KBM-7 (cell line): ENCODE measurements around the gene PGF.

Experiments used
- DNase-seq: peaks from one replicate; pipeline ENCODE4 v3.0.0-alpha.2; 2015
- in situ Hi-C: fragments of 300-500 bp; cut with MboI; formaldehyde crosslinking; loops from 2 replicates; pipeline ENCODE4 v1.14.3; 2020; ENCODE audit warnings: low sequenced_read_pairs, low pct_unique_long_range_greater_than_20kb, mixed read lengths

PGF gene

DNA sequence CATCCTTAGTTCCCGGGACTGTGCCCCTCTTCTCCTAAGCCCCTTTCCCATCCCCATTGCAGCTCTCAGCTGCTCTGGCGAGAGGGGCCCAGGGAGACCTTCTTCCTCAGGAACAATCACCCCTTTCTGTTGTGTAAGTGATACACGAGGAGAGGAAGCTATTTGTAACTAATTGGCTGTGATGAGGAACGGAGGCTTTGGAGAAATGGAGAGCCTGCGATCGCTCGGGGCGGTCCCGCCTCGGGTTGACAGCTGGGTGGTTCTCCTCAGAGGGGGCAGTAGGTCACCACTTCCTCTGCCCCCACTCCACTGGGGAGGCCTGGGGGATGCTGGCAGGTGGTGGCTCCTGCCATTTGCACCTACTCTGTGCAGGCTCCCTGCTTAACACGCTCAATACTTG is 6.6 kb upstream of the PGF start:
- in situ Hi-C loops, result no loop called here
- no peak for DNase-seq

DNA sequence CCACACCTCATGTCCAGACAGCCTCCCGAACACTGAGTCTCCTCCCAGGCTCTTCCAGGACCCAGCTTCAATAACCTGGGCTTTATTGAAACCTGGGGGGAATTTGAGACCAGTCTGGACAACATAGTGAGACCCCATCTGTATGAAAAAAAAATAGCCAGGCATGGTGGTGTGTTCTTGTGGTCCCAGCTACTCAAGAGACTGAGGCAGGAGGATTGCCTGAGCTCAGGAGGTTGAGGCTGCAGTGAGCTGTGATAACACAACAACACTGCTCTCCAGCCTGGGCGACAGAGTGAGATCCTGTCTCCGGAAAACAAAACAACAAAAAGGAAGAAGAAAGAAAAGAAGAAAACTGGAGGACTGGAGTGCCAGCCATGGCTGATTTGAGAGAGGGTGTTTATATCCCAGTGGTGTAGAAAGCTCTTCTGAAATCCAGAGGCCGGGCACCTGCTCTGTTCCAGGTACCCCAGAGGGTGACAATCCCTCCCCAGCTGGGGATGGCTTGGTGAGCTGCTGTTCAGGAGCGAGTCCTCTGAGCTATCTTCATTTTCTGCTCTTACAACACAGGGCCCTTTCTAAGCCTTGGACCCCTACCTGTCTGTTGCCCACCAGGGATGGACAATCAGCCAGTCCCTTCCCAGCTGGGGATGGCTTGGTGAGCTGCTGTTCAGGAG is 6.0 kb upstream of the PGF start:
- no peak for DNase-seq
- in situ Hi-C loops, result no loop called here

DNA sequence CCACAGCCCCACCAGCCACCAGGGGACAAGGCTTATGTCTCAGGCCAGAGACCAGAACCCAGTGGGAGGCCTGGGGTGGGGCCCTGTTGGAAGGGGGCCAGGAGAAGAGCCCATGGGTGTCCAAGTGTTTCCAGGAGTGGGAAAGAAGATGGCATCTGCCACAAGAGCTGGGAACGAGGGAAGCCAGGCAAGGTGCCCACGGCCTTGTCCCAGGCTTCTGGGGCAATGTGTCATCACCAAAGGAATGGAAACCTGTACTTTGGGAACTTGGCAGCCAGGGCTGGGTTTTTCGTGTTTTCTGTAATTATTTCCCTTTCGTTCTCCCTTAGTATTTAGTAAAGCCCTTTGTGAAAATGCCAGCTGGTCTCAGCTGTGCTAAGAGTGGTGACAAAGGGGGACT is 5.3 kb upstream of the PGF start:
- DNase-seq, result no peak
- in situ Hi-C loops, result no loop called here

DNA sequence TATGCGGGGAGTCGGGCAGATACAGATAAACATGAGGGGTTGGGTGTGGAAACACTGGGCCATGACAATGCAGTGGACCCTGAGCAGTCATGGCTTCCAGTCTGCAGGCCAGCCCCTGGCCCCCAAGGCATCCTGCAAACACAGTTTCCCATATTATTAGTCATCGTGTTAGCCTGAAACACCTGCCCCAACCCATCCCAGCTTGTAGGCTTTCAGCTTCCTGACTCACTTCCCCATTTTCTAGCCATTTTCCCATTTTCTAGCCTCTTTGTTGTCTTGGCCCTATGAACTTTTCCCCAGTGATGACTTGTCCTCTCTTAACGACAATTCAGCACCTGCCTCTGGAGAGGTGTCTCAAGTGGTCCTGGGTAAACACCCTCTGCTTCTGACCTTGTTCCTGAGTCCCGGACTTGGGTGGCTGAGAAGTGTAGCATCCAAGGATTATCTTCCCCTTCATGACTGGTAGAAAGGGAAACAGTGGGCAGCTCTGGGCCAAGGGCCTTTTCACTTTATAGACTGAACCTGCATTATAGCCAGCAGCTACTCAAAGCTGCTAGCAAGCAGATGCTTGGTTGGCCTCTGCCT is 4.3 kb upstream of the PGF start:
- DNase-seq, result no peak
- in situ Hi-C loops, result no loop called here

DNA sequence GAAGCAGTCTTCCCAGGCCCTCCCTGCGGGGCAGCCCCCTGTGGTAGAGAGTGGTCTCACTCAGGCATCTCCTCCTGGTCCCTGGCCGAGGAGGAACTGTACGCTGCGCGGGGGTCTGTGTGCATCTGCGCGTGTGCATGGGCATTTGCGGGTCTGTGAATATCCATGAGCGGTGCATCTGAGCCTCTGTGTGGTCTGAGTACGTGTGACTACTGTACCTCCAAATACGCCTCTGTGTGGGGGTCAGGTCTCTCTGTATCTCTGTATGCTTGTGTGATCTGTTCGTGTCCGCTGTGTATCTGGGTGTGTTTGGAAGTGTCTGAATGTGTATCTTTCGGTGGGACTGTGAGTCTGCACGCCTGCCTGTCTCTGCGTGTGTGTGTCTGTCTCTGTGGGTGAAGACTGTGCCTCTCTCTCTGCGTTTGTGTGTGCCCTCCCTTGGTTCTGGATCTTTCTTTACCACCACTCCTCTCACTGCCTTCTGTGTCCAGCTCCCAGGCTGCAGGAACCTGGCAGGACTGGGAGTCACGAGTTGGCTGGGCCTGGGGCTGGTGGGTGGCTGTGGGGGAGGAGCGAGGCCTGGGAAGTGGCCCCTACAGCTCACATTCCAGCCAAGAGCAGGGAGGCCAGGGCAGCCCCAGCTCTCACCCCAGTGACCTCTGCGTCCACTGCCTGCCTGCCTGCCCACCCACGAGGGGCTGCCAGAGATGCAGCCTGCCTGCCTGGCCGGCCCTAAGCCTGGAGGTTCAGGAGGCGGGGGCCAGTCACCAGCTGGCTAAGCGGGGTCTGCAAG is 1.1 kb upstream of the PGF start:
- DNase-seq, result no peak
- in situ Hi-C loops, result no loop called here

DNA sequence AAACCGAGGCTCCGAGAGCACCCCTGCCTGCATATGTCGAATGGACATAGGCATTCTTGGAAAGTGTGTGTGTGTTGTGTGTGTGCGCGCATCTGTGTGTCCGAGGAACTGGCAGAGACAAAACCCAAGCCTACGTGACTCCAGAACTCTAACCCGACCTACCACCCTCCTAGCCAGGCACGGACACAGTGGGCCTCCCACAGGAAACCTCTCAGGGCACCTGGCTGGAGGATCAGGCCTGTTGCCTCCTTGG is 556 bp upstream of the PGF start:
- in situ Hi-C loops, result no loop called here
- DNase-seq, result no peak

DNA sequence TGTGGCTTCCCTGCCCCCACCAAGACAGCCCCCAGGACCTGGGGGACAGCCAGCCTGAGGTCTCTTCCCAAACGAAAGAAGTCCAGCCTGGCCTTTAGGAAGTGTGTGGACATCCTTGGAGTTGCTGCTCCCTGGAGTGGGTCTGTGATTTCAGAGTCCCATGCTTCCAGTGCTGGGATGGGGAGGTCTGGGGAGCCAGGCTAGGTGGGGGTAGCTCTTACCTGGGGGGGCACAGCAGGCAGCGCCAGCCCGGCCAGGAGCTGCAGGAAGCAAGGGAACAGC is 509 bp downstream of the PGF start:
- in situ Hi-C loops, result no loop called here

DNA sequence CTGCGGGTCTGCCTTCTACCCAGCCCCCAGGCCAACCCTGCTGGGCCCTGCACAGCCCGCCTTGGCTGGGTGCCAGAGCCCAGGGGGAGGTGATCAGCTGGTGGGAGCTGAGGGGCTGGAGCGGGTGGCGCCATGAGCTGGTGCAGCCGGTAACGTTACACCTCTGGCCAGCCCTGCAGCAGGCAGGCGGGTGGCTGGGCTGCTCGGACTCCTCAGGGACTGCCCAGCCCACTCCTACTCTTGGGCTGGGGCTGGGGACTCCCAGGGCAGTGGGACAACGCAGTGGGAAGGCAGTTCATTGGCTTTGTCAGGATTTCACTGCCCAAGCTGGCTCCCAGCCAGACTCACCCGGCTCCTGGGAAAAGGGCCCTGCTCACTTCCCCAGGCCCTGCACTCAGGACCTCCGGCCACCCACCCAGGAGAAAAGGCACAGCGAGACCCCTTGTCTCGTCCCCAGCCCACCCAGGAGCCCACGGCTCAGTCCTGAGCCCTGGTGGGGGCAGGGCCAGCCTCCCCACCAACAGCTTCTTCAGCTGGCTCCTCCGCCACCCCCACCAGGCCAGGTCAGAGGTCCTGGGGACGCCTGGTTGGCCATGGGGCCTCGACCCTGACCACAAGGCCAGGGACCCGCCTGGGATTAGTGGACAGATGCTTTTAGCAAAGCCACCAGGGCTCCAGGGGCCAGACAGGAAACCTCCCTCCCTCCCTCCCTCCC is 1.0 kb downstream of the PGF start:
- no peak for DNase-seq
- in situ Hi-C loops, result no loop called here

More for the DNA sequence above, 509 bp downstream of the PGF start:
- DNase-seq, result no peak

DNA sequence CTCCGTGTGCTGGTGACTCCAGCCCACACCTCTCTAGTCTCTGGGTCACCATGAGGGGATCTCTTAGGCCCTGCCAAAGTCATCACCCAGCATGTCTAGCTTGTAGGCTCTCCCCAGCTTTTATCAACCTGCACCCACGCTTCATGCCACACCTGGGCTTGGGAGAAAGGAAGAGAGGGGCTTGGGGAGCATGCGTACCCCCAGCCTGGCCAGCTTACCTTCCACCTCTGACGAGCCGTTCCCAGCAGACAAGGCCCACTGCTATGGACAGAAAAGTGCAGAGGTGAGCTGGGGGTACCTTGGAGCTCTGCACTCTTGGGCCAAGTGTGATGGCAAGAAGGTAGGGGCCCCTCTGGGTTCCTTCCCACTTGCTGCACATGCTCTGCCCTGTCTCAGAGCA is 1.7 kb downstream of the PGF start:
- no peak for DNase-seq
- in situ Hi-C loops, result no loop called here

DNA sequence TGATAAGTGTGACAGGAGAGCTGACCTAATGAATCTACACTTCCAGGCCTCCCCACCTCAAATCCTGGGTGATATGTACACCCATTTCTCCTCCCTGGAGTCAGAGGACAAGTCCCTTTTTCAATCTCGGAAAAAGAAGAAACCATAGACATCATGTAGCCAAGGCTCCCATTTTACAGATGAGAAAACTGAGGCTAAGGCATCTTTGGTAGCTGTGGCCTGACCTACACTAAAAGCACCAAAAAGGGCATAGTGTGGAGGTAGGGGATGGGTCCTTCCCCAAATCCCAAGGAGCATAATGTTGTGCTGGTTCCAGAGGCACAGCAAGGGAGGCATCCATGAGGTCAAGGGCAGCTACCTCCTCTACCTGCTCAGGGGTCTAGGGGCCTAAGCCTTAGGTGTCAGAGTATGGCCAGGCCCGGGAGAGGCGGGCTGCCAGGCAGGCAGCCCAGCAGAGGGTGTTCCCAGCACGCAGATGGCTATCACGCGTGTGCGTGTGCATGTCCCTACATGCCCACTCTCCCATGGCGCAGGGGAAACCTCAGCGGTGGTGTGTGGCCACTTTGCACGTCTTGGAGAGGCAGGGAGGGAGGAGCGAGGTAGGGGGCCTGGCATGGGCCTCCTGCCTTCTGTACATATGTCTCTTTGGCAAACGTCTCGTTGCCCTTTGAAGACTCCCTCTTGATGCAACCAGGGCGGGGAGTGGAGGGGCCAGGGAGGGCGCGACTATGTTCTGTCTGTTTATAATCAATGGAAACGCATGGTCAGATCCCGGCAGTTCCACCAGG is 2.5 kb downstream of the PGF start:
- in situ Hi-C loops, result no loop called here
- peak; percentile 35 for DNase-seq

DNA sequence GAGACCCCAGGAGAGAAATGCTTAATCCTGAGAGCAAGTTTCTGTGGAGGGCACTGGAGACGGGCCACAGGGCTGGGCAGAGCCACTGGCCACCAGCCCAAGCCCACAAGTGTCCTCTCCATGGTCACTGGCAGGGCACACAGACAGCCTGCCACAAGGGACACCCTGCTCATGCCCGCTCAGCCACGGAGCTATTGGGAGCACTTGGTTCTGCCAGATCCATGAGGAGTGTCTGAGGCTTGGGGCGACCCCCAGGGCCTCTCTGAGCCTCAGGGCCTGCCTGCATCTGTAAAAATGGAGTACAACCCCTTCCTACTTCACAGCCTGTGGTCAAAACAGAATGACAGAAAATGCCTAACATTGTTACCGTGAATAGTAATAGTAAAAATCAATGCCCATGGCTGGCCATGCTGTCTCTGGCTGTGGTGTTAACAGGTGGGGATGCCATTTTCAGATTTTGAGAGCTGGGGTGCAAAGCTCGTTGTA is 3.2 kb downstream of the PGF start:
- in situ Hi-C loops, result no loop called here
- DNase-seq, result no peak

DNA sequence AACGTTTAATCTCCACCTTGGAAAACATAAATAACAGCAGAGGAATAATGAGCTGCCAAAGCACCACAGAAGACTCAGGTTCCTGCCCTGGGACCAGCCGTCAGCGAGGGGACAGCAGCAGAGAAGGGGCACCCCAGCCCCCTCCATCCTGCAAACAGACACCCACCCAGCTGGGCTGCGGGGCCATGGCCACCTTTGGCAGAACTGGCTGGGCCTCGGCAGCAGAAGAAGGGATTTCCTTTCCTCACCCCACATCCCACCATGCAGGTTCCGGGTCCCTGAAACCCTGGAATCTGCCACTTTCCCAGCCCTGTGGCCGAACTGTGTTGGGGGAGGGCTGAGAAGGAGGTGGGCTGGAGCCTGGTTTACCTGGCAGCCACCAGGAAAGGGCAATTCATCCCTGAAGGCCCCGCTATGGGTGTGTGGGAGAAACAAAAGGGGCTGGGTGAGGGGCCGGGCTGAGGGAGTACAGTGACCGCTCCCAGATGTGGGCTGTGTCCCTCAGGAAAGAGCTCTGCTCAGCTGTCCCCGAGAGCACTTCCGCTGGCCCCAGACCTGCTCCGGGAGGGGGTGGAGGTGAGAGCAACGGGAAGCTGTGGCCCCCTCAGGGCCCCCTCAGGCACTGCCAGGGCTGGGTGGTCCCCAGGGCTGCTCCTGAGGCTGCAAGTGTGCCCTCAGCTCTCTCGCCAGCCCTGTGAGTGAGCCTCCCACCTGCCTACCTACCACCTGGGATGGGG is 3.8 kb downstream of the PGF start:
- DNase-seq, result no peak
- in situ Hi-C loops, result no loop called here

DNA sequence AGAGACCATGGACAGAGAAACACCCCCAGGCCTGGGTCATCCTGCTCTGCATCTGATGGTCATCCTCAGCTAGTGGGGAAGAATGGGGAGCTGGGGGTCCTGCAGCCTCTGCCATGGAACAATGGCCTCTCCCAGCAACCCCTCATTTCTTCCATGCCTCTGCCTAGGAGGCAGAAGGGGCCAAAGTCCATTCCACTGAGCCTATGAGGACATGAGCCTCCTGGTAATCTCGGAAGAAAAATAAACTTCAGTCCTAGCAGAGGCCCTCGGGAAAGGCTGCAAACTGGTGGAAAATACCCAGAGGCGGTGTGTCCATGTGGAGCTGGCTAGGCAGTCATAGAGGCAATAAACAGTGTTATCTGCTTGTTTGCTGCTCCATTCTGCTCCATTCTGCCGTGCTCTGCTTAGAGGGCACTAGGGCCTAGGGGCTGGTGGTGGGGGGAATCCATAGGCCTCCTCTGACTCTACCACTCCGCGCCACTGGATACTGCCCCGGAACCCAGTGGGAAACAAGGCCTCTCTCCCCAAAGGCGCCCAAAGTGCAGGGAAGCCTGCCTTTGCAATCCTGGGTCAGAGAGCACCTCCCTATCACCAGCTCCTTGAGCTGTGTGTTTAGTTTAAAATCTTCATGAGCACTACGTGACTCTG is 4.5 kb downstream of the PGF start:
- no peak for DNase-seq
- in situ Hi-C loops, result no loop called here

DNA sequence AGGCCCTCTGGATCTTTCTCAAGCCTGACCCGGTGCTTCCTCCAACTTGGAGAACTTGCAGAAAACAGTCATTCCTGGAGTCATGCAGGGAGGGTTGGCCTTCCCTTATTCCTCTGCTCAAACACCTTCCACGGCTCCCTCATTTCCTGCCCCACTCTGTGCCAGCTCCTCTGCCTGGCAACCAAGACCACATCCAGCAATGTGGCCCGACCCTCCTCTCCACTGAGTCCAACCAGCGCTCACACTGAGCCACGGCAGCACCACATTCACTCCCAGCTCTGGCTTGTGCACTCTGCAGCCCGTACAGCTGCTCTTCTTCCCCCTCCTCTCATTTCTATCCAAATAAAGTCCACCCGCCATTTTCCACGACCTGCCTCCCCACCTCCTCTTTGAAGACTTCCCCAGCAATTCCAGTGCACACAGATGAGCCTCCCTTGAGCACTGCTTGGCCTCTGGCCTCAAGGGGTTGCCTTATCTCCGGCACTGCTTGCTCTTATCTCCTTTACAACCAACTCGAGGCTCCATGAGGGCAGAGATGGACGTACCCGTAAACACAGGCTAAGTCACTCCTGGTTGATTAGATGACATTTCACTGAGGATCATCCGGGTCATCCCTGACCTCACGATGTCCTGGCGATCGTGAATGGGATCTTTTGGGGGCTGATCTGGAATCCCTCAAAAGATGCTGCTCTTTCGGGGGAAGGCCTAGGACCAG is 5.4 kb downstream of the PGF start:
- in situ Hi-C loops, result no loop called here
- no peak for DNase-seq

DNA sequence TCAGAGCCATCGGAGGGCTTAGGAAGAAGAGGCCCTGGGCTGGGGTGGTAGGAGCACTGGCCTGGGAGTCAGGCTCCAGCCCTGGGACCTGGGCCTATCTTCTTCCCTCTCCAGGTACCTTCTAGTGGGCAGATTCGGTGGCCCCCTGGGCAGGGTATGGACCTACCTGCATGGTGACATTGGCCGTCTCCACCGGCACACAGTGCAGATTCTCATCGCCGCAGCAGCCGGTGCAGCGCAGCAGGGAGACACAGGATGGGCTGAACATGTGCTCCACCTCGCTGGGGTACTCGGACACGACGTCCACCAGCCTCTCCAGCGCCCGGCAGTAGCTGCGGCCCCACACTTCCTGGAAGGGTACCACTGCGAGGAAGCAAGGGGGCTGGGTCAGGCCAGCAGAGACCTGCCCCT is 6.2 kb downstream of the PGF start:
- DNase-seq, result no peak
- in situ Hi-C loops, result no loop called here

DNA sequence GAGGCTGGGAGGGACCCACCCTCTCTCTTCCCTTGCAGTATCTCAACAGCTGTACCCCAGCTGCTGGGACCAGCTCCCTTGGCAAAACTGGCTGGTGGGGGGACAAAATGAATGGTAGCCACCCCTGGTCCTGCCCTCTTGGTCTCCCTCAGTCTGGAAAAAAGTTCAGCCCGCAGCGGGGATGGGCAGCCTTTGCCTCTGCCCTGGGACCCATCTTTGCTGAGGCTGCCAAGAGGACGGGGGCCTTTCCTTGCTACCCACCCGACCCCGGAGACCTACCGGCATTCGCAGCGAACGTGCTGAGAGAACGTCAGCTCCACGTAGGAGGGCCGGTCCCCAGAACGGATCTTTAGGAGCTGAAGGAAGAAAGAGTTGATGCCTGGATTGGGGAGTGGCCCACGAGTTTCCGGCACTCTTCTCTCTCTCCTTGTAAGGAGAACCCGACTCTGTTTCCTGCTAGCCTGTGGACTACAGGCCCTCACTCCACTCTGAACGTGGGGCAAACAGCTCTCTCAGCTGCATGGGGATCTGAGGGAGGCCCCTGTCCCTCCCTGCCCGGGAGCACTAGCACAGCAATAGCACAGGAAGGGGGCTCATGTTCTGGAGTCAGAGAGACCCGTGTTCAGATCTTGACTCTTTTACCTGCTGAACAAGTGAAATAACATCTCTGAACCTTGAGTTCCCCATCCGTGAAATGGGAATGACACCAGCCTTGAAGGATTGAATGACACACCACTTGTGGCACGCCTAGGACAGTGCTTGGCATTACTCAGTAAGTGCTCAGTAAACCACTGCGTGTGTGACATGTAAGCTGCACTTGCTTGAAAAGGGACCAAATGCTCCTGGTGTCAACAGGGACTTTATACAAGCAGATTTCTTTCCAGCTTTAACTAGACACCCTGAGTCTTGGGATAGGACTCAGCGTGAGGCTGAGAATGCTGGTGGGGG is 6.9 kb downstream of the PGF start:
- in situ Hi-C loops, result no loop called here

More for the DNA sequence above, 6.9 kb downstream of the PGF start:
- DNase-seq, result no peak
